Psoas muscle (tissue), 8 donors: Measurements from ENCODE around the gene AFDN. TPM values are rescaled to one million over a fixed set of nuclear protein-coding genes. Genes with fewer than 3 reads are reported as not detected.

Source experiments
- ATAC-seq, 4 donors: fragments of 200-7000 bp; cut with Tn5 transposase; one replicate each; pipeline ENCODE4 v1.9.1; 2020; ENCODE audit warnings: moderate library complexity in 3 of 4, mild to moderate bottlenecking in 2 of 4
- DNase-seq, 2 donors: peaks; one replicate each; pipeline ENCODE4 v3.0.0-alpha.2; 2020
- H3K27ac ChIP-seq: fragments of 200-600 bp; one replicate; pipeline ENCODE4 v1.8.0; 2022
- H3K27me3 ChIP-seq, 3 donors: fragments of 200-600 bp in 1 of 3; one replicate each; pipeline versions ENCODE4 v1.6.1 to v1.8.0; 2013 to 2022; ENCODE audit warnings: low read length in 2 of 3, mild to moderate bottlenecking in 2 of 3, moderate library complexity in 1 of 3; ENCODE audit not compliant: insufficient read depth in 3 of 3
- H3K36me3 ChIP-seq, 2 donors: fragments of 200-600 bp in 1 of 2; one replicate each; pipeline versions ENCODE4 v1.6.1 to v1.8.0; 2013 to 2022; ENCODE audit warnings: low read depth in 1 of 2, mild to moderate bottlenecking in 1 of 2, moderate library complexity in 1 of 2; ENCODE audit not compliant: insufficient read depth in 1 of 2
- H3K4me1 ChIP-seq: fragments of 200-600 bp; one replicate; pipeline ENCODE4 v1.8.0; 2022
- H3K4me3 ChIP-seq: fragments of 200-600 bp; one replicate; pipeline ENCODE4 v1.8.0; 2022; ENCODE audit warnings: mild to moderate bottlenecking
- H3K9me3 ChIP-seq: fragments of 200-600 bp; one replicate; pipeline ENCODE4 v1.8.0; 2022
- WGBS, 3 donors: extraction: QIAGEN DNeasy Blood & Tissue Kit; methylation state at CpG; one replicate each; pipeline versions ENCODE4 v1.1.6 to v1.1.7; 2013; 5-methylcytosine and 5-hydroxymethylcytosine counted together
- intact Hi-C, 2 donors: fragments of 100-400 bp; cut with DNase I; formaldehyde crosslinking; loops; one replicate each; pipeline versions ENCODE4 v1.11.0 to v1.14.2; 2022
- polyA plus RNA-seq, 3 donors: library from polyadenylated mRNA; stranded (reverse); fragments of 200-250 nt; gene quantifications; one replicate each; pipeline ENCODE4 v1.2.3, GENCODE V29; 2013
- total RNA-seq, 4 donors: library from RNA; stranded (reverse); fragmentation: NEBNext Ultra II Directional in 2 of 4; extraction: Animal tissue kit (Norgen Biotek cat#: 25700) in 2 of 4; gene quantifications; one replicate each; pipeline versions ENCODE4 v1.2.1 to v1.2.4, GENCODE V29; 2021 to 2023
- TF ChIP-seq, protein P1 (sequence below): fragments of 200-600 bp; IDR thresholded peaks from one replicate; pipeline ENCODE4 v1.8.0; 2022; ENCODE audit warnings: antibody characterized with exemption
- donor health status: healthy with polysubstance abuse.
- donor health status: DM: no; HTN: no; CAD: no; lungs with moderate emphysema.
- donor health status: Bipolar disorder and iron deficiency.
- donor health status: healthy.
- donor health status: DM: yes; HTN: yes; CAD: no.
- donor health status: DM: no; HTN: no; CAD: no.
- donor health status: DM: no; HTN: no; CAD: no.
- donor health status: DM: yes; HTN: yes; CAD: no.

The AFDN gene
- total and polyA plus RNA-seq, 7 donors: 12.2 to 35.6 (median 32.9) TPM

DNA sequence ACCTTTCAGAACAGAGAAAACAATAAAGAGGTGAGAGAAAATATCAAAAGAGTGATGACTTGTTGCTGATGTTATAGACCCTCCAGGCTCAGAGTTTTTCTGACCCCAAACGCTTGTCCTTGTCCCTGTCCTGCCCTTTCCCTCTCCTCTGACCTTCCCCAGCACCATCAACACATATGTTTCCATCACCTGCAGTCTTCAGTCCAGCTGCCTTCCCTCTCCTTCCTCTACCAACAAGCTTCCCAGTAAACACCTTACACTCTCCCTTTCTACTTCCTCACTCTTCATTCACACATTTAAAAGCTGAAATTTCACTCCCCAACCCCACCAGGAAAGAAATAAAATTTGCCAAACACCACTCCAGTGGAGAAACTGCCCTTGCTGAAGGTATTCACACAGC is 25.4 kb upstream of the AFDN start:
- H3K4me3 ChIP-seq: no peak overlapping the region
- DNase-seq (no peak), ATAC-seq (no peak)
- H3K4me1 ChIP-seq: peaks cover 5% of the 10 kb centered on the region
- H3K36me3 ChIP-seq: no peaks in the 10 kb centered on the region
- no peak overlapping the region for H3K27ac ChIP-seq
- TF ChIP-seq, protein P1, sequence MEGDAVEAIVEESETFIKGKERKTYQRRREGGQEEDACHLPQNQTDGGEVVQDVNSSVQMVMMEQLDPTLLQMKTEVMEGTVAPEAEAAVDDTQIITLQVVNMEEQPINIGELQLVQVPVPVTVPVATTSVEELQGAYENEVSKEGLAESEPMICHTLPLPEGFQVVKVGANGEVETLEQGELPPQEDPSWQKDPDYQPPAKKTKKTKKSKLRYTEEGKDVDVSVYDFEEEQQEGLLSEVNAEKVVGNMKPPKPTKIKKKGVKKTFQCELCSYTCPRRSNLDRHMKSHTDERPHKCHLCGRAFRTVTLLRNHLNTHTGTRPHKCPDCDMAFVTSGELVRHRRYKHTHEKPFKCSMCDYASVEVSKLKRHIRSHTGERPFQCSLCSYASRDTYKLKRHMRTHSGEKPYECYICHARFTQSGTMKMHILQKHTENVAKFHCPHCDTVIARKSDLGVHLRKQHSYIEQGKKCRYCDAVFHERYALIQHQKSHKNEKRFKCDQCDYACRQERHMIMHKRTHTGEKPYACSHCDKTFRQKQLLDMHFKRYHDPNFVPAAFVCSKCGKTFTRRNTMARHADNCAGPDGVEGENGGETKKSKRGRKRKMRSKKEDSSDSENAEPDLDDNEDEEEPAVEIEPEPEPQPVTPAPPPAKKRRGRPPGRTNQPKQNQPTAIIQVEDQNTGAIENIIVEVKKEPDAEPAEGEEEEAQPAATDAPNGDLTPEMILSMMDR: no peak
- whole genome bisulfite sequencing, 3 donors: 70 to 88% (median 80%) methylated on average over 1 of the region's 1 CpG
- intact Hi-C loops: no loop called here
- H3K9me3 ChIP-seq: no peaks in the 10 kb centered on the region
- no peaks in the 10 kb centered on the region for H3K27me3 ChIP-seq

DNA sequence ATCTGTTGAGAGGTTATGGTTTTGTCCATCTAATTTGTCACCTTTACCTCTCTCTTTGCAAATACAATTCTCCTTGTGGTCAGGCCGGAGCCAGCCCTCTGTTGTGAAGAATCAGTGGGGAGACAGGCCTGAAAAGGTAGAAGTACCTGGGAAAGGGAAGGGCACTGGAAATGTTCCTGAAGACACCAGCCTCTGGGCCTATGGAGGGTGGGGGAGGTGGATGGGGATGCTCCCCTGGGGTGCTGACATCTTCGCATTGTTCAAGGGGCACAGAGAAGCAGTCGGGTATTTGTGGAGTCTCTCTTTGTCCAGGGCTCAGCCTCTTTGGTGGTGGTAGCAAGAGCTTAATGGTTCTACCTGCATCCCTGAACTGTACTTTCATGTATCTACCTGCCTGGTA is 24.4 kb upstream of the AFDN start:
- no peak for DNase-seq
- ATAC-seq: no peak
- Histone ChIP-seq H3K4me1 (no peaks in the 10 kb centered on the region), H3K27me3 (no peaks in the 10 kb centered on the region), H3K4me3 (no peak overlapping the region), H3K27ac (no peak overlapping the region), H3K36me3 (no peaks in the 10 kb centered on the region), H3K9me3 (no peaks in the 10 kb centered on the region)
- TF ChIP-seq, protein P1: no peak
- intact Hi-C loops: no loop called here
- 97 to 100% (median 100%) methylated on average over 3 of the region's 3 CpGs for WGBS, 3 donors

DNA sequence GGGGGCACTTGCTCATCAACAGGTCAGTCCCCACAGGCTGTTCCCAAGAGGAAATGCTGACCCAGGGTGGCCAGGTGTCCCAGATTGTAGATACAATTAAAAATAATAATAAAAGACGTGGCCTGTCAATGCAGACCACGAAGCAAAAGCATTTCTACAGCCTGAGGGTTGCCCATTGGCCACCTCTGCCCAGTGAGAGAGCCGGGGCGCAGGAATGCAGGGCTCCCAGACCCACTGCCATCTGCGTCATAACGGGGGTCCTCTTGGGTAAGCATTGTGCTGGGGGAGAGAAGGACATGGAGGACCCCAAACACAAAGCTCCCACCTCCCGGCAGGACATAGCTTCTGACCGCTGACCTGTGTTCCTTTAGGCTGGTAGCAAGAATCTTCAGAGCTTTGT is 22.9 kb upstream of the AFDN start:
- Histone ChIP-seq H3K9me3 (no peaks in the 10 kb centered on the region), H3K27me3 (no peaks in the 10 kb centered on the region), H3K4me3 (no peak overlapping the region), H3K4me1 (no peaks in the 10 kb centered on the region), H3K36me3 (no peaks in the 10 kb centered on the region), H3K27ac (no peak overlapping the region)
- no peak for ATAC-seq
- 96 to 97% (median 96%) methylated on average over 8 of the region's 8 CpGs for WGBS, 3 donors
- TF ChIP-seq, protein P1: no peak
- intact Hi-C loops: no loop called here
- DNase-seq: no peak

DNA sequence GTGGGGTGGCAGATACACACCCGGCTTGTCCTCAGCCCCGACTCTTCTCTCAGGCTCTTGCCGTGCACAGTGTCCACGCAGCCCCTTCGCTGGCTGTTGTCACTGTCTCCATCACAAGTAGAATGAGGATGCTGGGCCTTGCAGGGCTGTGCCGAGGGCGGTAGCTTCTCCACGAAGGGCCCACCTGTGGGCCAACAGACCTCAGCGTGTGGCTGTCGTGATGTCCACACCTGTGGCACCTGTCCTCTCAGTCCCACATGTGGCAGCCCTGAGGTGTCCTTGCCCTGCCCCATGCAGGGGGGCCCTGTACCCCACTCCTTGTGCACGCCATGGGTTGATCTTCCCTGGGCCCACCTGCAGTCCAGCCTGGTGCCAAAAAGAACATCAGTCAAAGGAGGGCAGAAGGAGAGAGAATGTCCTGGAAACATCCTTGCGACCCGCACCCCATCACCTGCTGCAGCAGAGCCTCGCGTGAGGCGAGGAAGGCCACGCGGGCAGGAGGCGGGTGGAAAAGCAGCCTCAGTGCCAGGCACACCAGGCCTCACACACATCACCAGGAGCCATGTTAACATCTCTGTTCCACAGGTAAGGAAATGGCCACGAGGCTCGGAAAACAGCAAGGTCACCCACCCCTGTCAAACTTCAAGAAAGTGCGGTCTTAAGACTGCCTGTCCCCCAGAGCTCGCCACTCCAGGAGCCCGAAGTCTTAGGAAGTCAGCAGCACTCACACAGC is 22.3 kb upstream of the AFDN start:
- ATAC-seq: no peak
- TF ChIP-seq, protein P1: no peak
- Histone ChIP-seq H3K4me1 (no peaks in the 10 kb centered on the region), H3K36me3 (no peaks in the 10 kb centered on the region), H3K27me3 (no peaks in the 10 kb centered on the region), H3K9me3 (no peaks in the 10 kb centered on the region), H3K4me3 (no peak overlapping the region), H3K27ac (no peak overlapping the region)
- intact Hi-C loops: no loop called here
- DNase-seq: no peak
- WGBS, 3 donors: 92 to 97% (median 97%) methylated on average over 24 of the region's 24 CpGs
